PC-3 (cell line): ENCODE results near the gene ARHGAP26. TPM values are rescaled to one million over a fixed set of nuclear protein-coding genes. Genes with fewer than 3 reads are reported as not detected.

ENCODE experiments used
- ATAC-seq: fragments of 200-7000 bp; cut with Tn5 transposase; 2 replicates; pipeline ENCODE4 v1.9.1; 2020; ENCODE audit warnings: mild to moderate bottlenecking, moderate library complexity
- BruUV-seq: library from RNA; stranded (reverse); fragments of 400-500 nt; replicated peaks from 2 replicates; lab custom pipeline; 2021; lab: Mats Ljungman, UMichigan
- CTCF ChIA-PET: fragments of 300-600 bp; sonication (Branson Sonifier 250); formaldehyde crosslinking; loops from one replicate; lab custom pipeline; 2022; ENCODE audit warnings: antibody characterized with exemption; lab: Charles Lee
- POLR2A ChIA-PET: fragments of 300-600 bp; sonication (Branson Sonifier 250); formaldehyde crosslinking; loops from one replicate; lab custom pipeline; 2022; ENCODE audit warnings: antibody characterized with exemption; ENCODE audit not compliant: unreplicated experiment; lab: Charles Lee
- DNase-seq: peaks from one replicate; pipeline ENCODE4 v3.0.0-alpha.2; 2015
- H2AFZ ChIP-seq: fragments of 300-600 bp; sonication (generic); 2 replicates; pipeline ENCODE4 v1.6.0; 2016; ENCODE audit warnings: antibody characterized with exemption, low read length
- H3F3A ChIP-seq: fragments of 300-600 bp; sonication (generic); one replicate; pipeline ENCODE4 v1.6.0; 2017; ENCODE audit warnings: antibody characterized with exemption, low read length, control low read depth, mild to moderate bottlenecking; ENCODE audit not compliant: unreplicated experiment
- H3K27ac ChIP-seq: fragments of 300-600 bp; sonication (generic); 2 replicates; pipeline ENCODE4 v1.5.1; 2016; ENCODE audit warnings: mild to moderate bottlenecking, low read length
- H3K27me3 ChIP-seq: fragments of 300-600 bp; sonication (generic); 2 replicates; pipeline ENCODE4 v1.6.1; 2016; ENCODE audit warnings: low read length, mixed read lengths
- H3K36me3 ChIP-seq: fragments of 300-600 bp; sonication (generic); 2 replicates; pipeline ENCODE4 v1.6.1; 2016; ENCODE audit warnings: low read depth, mixed run types, low read length, mixed read lengths
- H3K4me1 ChIP-seq: fragments of 300-600 bp; sonication (generic); 2 replicates; pipeline ENCODE4 v1.5.1; 2016; ENCODE audit warnings: low read length; ENCODE audit not compliant: insufficient read depth
- H3K4me2 ChIP-seq: fragments of 300-600 bp; sonication (generic); 2 replicates; pipeline ENCODE4 v1.6.0; 2016; ENCODE audit warnings: low read length
- H3K4me3 ChIP-seq: fragments of 300-600 bp; sonication (generic); 2 replicates; pipeline ENCODE4 v1.5.1; 2016; ENCODE audit warnings: mild to moderate bottlenecking, low read length, mixed read lengths
- H3K79me2 ChIP-seq: fragments of 300-600 bp; sonication (generic); 2 replicates; pipeline ENCODE4 v1.6.1; 2017; ENCODE audit warnings: low read length, mixed read lengths
- H3K9ac ChIP-seq: fragments of 300-600 bp; sonication (generic); 2 replicates; pipeline ENCODE4 v1.6.0; 2016; ENCODE audit warnings: mild to moderate bottlenecking, low read length
- H3K9me2 ChIP-seq: fragments of 300-600 bp; sonication (generic); replicated peaks from 2 replicates; pipeline ENCODE4 v1.6.1; 2016; ENCODE audit warnings: mixed run types, low read length, mixed read lengths
- H3K9me3 ChIP-seq: fragments of 300-600 bp; sonication (generic); 2 replicates; pipeline ENCODE4 v1.6.1; 2016; ENCODE audit warnings: low read length, mixed read lengths
- H4K20me1 ChIP-seq: fragments of 300-600 bp; sonication (generic); 2 replicates; pipeline ENCODE4 v1.6.1; 2016; ENCODE audit warnings: low read length, mixed read lengths
- CTCF ChIP-seq: fragments of 300-600 bp; sonication (generic); conservative IDR thresholded peaks from 2 replicates; pipeline ENCODE4 v1.5.1; 2017; ENCODE audit warnings: antibody characterized with exemption, low read depth, mild to moderate bottlenecking, low read length
- EZH2 ChIP-seq: fragments of 300-600 bp; sonication (generic); IDR thresholded peaks from one replicate; pipeline ENCODE4 v1.6.1; 2017; ENCODE audit warnings: antibody characterized with exemption, mild to moderate bottlenecking, low read length; ENCODE audit not compliant: unreplicated experiment
- EZH2phosphoT487 ChIP-seq: fragments of 300-600 bp; sonication (generic); IDR thresholded peaks from 2 replicates; pipeline ENCODE4 v1.6.1; 2018; ENCODE audit warnings: mild to moderate bottlenecking, antibody characterized with exemption, low read length, borderline replicate concordance
- intact Hi-C: fragments of 100-400 bp; cut with micrococcal nuclease; formaldehyde crosslinking; loops from 2 replicates; pipeline ENCODE4 v1.9.0; 2023
- total RNA-seq: library from RNA; depleted of rRNA; stranded (reverse); fragments of >200 nt; gene quantifications from 2 replicates; pipeline ENCODE4 v1.2.3, GENCODE V29; 2014

Gene ARHGAP26
- total RNA-seq, 1 experiment from 2014 or later, result 11.7 TPM

GRCh38 chr5:142918959-142919635 lies 148.9 kb downstream of the ARHGAP26 start:
- Histone ChIP-seq H3K9me2 (no peaks in the 10 kb centered on the region), H3K4me3 (no peak overlapping the region), H3K27me3 (no peaks in the 10 kb centered on the region), H3K36me3 (no peaks in the 10 kb centered on the region; the same call in 1 of the 2 replicates), H3K4me2 (no peak overlapping the region), H3K79me2 (no peaks in the 10 kb centered on the region), H3F3A (no peaks in the 10 kb centered on the region), H3K9me3 (no peaks in the 10 kb centered on the region), H3K4me1 (peaks cover 14% of the 10 kb centered on the region), H3K9ac (no peak overlapping the region), H4K20me1 (no peaks in the 10 kb centered on the region), H2AFZ (no peak overlapping the region), H3K27ac (no peak overlapping the region)
- TF ChIP-seq EZH2phosphoT487, result no peak
- no peak for TF ChIP-seq CTCF
- no peak for TF ChIP-seq EZH2
- intact Hi-C loops, result no loop called here
- ATAC-seq (no peak), DNase-seq (no peak)
- ChIA-PET CTCF (no interaction called here), POLR2A (no interaction called here)
- BruUV-seq, result no TSS peak

- H3K9me2 ChIP-seq, result no peaks in the 10 kb centered on the region
- BruUV-seq, result no TSS peak
- TF ChIP-seq EZH2 (no peak), EZH2phosphoT487 (no peak), CTCF (no peak)
- no peaks in the 10 kb centered on the region for H3K79me2 ChIP-seq
- POLR2A ChIA-PET, result no interaction called here
- no peak for ATAC-seq
- H3K36me3 ChIP-seq, result no peaks in the 10 kb centered on the region; the same call in 1 of the 2 replicates
- no peak overlapping the region for H3K4me3 ChIP-seq
- CTCF ChIA-PET, result interaction anchor here (0.7 kb wide), 1 partner anchor 68 kb away, joined by 3 read pairs; no protein-coding TSS in a partner anchor
- intact Hi-C loops, result loop anchor here (10.0 kb wide), 2 partner anchors 1044 to 1264 kb away; no protein-coding TSS in a partner anchor
- peaks cover 23% of the 10 kb centered on the region for H3K4me1 ChIP-seq
- H3K27ac ChIP-seq, result no peak overlapping the region
- no peak overlapping the region for H2AFZ ChIP-seq
- H3K27me3 ChIP-seq, result no peaks in the 10 kb centered on the region
- no peak for DNase-seq
- H3F3A ChIP-seq, result no peaks in the 10 kb centered on the region
- H3K9me3 ChIP-seq, result no peaks in the 10 kb centered on the region
- no peak overlapping the region for H3K4me2 ChIP-seq
- H3K9ac ChIP-seq, result no peak overlapping the region
- no peaks in the 10 kb centered on the region for H4K20me1 ChIP-seq
Measured at GRCh38 chr5:142920849-142921612, 150.9 kb downstream of the ARHGAP26 start.
